GM20000 (cell line): ENCODE measurements around the gene FXYD6.

ENCODE experiments used
- DNase-seq: peaks from one replicate; pipeline ENCODE4 v3.0.0; 2012; ENCODE audit warnings: low spot score
- TF ChIP-seq, protein P1 (sequence below): IDR thresholded peaks from 2 replicates; pipeline ENCODE4 v1.5.1; 2012; ENCODE audit warnings: mild to moderate bottlenecking, control low read depth; ENCODE audit errors: extremely low read depth, missing control alignments

Gene FXYD6

DNA sequence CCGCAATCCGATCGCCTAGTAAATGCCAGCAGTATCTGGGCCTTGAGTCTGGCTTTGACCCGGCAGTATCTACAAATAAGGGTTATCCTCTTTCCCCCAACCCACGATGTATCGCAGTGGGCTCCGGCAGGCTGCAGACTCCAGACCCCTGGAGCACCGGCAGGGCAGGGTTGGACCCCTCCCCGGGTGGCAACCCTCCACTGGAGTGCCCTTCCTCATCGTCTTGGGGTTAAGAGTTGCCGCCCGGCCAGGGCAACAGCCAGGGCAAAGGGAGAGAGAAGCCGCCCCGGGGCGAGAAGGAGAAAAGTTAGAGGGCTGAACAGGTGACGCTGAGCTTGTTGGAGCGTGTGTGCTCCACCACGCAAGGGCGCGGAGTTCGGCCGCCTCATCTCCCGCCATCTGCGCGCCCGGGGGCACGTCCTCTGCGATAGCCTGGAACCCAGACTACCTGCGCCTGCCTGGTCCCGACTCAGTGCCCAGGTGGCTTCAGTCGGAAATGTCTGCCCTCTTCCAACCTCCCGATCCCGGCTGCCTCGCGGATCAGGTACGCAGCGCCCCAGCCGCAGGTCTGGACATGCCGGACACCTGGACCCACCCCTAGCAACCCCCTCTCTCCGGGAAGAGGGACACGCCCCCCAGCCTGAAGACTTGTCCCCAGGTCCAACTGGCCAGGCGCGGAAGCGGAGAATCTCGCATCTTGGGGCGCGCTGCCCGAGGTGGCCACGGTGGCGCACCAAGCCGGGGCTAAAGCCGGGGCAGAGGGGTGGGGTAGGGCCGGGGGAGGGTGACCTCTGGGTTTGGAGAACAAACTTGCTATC lies 80.6 kb downstream of the FXYD6 start:
- TF ChIP-seq, protein P1, sequence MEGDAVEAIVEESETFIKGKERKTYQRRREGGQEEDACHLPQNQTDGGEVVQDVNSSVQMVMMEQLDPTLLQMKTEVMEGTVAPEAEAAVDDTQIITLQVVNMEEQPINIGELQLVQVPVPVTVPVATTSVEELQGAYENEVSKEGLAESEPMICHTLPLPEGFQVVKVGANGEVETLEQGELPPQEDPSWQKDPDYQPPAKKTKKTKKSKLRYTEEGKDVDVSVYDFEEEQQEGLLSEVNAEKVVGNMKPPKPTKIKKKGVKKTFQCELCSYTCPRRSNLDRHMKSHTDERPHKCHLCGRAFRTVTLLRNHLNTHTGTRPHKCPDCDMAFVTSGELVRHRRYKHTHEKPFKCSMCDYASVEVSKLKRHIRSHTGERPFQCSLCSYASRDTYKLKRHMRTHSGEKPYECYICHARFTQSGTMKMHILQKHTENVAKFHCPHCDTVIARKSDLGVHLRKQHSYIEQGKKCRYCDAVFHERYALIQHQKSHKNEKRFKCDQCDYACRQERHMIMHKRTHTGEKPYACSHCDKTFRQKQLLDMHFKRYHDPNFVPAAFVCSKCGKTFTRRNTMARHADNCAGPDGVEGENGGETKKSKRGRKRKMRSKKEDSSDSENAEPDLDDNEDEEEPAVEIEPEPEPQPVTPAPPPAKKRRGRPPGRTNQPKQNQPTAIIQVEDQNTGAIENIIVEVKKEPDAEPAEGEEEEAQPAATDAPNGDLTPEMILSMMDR: no peak

DNA sequence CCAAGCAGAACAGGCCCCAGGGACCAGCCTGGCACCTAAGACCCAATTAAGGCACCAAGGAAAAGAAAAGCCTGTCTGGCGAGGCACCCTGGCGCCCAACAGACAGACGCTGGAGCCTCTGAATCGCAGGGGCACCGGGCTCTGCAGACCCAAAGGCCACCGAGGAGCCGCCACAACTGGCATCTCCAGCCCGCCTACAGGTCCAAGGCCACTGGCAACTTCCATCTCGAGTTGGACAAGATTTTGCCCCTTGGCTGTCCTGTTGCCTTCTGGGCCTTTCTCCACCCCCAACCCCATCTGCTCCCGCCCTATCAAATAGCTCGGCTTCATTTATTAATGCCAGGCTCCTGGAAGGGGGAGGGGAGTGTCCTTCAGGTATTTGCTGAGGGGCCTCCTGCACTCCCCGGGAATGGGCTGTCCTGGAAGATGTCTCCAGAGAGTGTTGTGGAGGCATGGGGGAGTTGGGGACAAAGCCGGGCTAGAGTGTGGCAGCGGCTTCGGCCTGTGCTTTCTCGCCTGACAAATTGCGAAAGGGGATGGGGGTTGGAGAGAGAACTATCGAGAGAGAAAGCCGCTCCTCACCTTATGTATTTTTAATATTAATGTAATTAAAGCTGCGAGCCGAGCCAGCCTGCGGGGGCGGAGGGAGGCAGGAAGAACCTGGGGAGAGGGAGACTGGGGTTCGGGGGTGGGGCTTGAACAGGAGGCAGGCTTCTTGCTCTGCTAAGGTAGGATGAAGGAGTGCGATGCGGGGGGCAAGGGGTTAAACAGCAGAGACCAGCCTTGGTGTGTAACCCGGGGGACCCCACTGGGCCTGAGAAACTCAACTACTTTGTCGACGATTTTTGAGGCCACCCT lies 81.5 kb downstream of the FXYD6 start:
- TF ChIP-seq, protein P1: no peak
- DNase-seq: no peak

More for the DNA sequence above, 80.6 kb downstream of the FXYD6 start:
- DNase-seq: no peak

DNA sequence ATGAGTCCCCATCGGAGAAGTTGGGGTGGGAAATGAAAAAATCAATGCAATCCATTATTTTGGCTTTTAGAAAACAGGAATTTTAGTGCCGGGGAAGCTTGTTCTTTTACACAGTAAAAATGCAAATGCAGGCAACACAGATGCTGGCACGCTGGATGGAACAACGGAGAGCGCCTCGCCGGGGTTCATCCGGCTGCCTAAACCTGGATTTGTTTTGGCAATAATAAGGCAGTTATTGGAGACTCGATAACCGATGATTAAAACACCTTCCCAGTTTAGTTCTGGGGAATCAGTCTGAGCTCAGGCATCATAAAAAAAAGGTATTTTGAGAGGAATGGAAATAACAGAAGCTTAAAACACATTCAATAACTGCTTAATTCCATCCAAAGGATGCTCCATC lies 82.3 kb downstream of the FXYD6 start:
- TF ChIP-seq, protein P1: no peak
- DNase-seq: no peak

DNA sequence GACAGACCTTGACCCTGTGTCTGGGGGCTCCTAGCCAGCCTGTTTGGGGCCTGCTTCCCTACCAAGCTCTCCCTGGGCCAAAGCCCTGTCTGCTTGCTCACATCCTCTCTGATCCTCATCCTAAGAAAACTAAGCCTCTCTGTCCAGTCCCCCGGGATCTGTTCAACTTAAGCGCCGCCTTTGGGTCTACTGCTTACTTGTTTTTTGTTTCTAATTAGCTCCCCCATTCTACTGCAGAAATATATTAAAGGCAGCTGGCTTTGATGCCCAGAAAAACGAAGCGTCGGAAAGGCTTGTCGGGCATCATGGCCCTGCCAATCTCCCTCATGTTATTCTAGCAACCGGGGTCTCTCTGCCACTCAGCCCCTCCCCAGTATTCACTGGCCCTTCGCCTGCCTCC lies 82.9 kb downstream of the FXYD6 start:
- TF ChIP-seq, protein P1: no peak
- no peak for DNase-seq

DNA sequence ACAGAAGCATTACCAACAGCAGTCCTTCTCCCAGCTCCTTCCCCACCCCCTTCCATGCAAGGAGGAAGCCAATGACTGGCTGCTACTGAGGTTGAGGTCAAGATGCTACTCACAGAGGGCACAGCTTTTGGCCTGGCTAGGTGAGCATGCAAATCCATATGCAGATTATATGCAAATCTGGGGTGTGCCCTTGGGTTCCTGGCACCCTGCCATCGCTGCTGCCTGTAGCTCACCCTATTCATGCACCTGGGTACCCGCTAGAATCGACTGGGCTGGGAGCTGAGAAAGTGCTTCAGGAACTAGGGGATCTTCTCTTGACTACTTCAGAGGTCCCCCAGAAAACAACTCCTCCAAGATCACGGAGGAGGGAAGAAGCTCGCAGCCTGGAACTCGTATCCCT lies 83.5 kb downstream of the FXYD6 start:
- TF ChIP-seq, protein P1: no peak
- DNase-seq: no peak

DNA sequence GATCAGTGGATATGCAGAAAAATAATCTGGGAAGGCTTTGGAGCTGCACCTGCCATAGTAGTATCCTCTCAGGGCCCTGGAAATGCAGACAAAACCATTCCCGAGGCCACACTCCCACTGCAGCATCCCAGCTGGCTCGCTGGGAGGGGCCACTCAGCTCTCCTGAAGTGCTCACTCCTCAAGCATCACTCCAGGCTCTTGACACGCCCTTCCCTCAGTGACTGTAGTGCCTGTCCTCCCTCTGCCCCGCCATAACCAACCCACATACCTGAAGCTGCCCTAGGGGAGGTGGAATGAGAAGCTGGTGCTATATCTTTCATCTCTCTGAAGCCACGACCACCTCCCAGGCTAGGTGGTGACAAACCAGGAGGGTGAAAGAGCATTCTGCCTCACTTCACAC lies 84.2 kb downstream of the FXYD6 start:
- TF ChIP-seq, protein P1: no peak

DNA sequence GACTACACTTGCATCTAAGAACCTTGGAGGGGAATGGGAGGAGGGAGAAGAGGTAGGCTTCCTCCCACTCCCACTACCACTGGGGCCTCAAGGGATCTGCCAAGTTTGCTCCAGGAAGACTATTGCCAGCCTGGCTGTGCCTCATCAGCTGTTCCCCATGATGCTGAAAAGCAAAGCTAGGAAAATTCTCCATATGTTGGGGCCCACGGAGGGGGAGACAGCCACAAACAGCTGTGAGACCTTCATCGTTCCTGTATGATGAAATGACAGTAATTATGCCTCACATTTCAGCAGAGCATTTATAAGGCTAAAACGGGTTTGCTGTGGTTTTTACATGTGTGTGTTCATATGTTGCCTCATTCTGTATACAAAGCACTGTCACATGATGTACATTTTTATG lies 86.2 kb downstream of the FXYD6 start:
- no peak for DNase-seq
- TF ChIP-seq, protein P1: no peak

More for the DNA sequence above, 84.2 kb downstream of the FXYD6 start:
- DNase-seq: no peak
